Right renal pelvis (tissue), 4 donors: ENCODE measurements around the gene CREG1. TPM values are rescaled to one million over a fixed set of nuclear protein-coding genes. Genes with fewer than 3 reads are reported as not detected.

ENCODE experiments used
- polyA plus RNA-seq, 4 donors: library from polyadenylated mRNA; unstranded; fragments of 120-200 nt; gene quantifications; one replicate each; pipeline ENCODE4 v1.2.1, GENCODE V29; 2013; ENCODE audit not compliant: insufficient read length in 4 of 4

Gene CREG1
- polyA plus RNA-seq, 4 donors: 119 to 146 (median 134) TPM

Other genes with a start within 250 kb of the CREG1 start
- 1 to 10 TPM in 1 of 4 donors, under 1 TPM in 3; 0.48 to 1.0 (median 0.60) TPM for gene CD247, start 35.2 kb downstream of the CREG1 start, polyA plus RNA-seq
- gene RCSD1, start 76.5 kb upstream of the CREG1 start, polyA plus RNA-seq: 10 to 100 TPM; 13.3 to 15.8 (median 14.8) TPM
- gene MPZL1, start 168.2 kb upstream of the CREG1 start, polyA plus RNA-seq: 100 to 1,000 TPM; 125 to 145 (median 141) TPM